ENCODE measurements around the gene TMEM80.
"Not testable (repeated sequence)": the region's sequence is repeated elsewhere in the genome, so short reads cannot be mapped to it uniquely, and the experiment has no call there.

Gene TMEM80

GRCh38 chr11:695538-696248 is at the start of gene TMEM80:
Gene TMEM80, plus strand, starts transcription at chr11:695816. Its CDS starts 12 bp downstream, at chr11:695828.
- DNase-seq (ENCODE audit: low read depth in 2 of 2) = peak; percentile 97 to 98

DNA sequence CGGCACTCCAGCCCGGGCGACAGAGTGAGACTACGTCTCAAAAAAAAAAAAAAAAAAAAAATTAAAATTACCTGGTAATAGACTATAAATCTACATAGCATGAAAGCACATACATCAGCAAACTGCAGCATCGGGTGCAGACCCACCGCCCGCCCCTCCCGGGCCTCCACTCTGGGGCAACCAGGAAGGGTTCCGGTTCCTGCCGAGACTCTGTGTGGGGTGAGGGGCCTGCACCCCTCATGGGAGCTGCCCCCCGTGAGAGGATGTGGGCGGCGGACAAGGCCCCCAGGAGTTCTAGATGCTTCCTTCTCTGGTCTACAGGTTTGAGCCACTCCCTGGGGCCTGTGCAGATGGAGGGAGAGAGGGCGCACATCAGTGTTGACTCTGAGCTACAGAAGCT is 49.4 kb upstream of the TMEM80 start:
- DNase-seq (ENCODE audit: low read depth in 2 of 2) = no peak

DNA sequence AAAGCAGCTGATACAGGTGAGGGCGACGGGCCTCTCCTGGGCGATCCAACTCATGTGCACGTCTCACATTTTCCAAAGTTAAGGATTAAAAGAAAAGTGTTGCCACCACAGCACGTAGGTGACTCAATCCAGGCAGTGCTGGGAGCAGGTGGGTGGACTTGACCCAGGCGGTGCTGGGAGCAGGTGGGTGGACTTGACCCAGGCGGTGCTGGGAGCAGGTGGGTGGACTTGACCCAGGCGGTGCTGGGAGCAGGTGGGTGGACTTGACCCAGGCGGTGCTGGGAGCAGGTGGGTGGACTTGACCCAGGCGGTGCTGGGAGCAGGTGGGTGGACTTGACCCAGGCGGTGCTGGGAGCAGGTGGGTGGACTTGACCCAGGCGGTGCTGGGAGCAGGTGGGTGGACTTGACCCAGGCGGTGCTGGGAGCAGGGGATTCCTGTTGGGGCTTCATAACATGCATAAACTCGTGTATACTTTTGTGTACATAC is 47.9 kb upstream of the TMEM80 start:
- DNase-seq (ENCODE audit: low read depth in 2 of 2) = not testable (repeated sequence)

DNA sequence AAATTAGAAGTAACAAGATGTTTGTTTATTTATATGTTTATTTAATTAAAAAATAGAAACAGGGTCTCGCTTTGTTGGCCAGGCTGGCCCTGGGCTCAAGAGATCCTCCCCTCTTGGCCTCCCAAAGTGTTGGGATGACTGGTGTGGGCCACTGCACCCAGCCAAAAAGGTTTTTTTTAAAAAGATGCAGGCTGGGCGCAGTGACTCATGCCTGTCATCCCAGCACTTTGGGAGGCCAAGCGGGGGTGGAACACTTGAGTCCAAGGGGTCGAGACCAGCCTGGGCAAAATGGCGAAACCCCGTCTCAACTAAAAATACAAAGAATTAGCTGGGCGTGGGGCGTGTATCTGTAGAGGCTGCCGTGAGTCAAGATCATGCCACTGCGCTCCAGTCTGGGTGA is 45.1 kb upstream of the TMEM80 start:
- no peak for DNase-seq (ENCODE audit: low read depth in 2 of 2)

DNA sequence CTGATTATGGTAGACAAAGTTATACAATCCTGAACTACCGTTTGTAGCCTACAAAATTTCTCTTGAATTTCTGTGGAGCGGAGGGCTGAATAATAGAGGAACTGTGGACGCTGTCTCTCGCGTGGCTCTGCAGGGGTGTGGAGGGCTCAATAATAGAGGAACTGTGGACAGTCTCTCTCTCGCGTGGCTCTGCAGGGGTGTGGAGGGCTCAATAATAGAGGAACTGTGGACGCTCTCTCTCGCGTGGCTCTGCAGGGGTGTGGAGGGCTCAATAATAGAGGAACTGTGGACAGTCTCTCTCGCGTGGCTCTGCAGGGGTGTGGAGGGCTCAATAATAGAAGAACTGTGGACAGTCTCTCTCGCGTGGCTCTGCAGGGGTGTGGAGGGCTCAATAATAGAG is 42.5 kb upstream of the TMEM80 start:
- not testable (repeated sequence) for DNase-seq (ENCODE audit: low read depth in 2 of 2)

GRCh38 chr11:653837-654236 is 41.8 kb upstream of the TMEM80 start:
- DNase-seq (ENCODE audit: low read depth in 2 of 2) = no peak

DNA sequence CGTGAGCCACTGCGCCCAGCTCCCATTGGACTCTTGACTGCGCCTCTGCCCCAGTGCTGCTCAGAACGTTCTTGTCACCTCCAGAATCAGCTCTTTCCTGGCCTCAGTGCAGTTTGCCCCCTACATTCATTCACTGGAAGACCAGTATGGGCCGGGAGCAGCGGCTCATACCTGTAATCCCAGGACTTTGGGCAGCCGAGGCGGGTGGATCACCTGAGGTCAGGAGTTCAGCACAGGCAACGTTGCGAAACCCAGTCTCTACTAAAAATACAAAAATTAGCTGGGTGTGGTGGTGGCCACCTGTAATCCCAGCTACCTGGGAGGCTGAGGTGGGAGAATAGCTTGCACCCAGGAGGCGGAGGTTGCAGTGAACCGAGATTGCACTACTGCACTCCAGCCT is 41.2 kb upstream of the TMEM80 start:
- DNase-seq (ENCODE audit: low read depth in 2 of 2) = not testable (repeated sequence)

DNA sequence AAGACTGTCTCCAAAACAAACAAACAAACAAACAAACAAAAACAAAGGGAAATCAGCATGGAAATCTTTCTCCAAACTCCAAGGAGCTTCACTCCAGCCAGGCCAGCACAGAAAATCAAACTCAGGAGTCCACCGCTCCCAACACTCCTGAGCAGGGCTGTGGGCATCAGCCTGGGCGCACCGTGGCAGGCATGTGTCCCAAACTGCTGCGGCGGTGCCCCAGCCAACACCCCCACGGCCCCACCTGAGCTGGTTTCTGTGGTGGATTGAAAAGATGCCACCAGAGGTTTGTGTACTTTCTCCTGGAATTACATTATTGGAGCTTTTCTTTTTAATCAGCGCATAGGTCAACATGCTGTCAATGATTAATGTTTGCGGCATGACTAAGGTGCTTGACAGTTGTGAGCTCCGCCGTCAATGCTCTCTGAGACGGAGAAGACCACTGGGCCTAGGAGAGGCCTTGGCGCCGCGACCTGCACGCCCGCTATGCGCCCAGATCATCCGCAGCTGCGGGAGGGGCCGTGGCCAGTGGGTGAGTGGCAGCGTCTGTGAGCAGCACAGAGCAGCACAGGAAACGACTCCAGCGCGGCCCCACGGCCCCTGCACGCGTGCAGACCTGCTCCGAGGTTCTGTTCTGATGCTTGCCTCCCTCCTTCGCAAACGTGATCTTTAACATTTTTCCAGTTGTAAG is 40.4 kb upstream of the TMEM80 start:
- no peak for DNase-seq (ENCODE audit: low read depth in 2 of 2)

DNA sequence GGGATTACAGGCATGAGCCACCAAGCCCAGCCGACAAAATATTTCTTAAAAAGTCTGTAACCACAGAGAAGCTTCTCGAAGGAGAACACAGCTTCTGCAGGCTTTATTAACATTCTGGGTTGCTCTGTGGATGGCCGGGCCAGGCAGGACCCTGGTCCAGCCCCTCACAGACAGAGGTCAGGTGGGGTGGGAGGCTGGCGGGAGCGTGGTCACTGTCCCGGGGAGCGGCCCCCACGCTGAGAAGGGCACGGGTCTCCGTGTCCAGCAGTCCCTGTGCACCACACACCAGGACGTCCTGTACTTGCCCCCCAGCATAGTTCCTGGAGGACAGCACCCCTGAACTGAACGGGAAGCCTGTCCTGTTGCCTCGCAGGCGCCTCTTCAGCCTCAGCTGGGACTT is 39.2 kb upstream of the TMEM80 start:
- DNase-seq (ENCODE audit: low read depth in 2 of 2) = no peak

GRCh38 chr11:656866-657265 is 38.8 kb upstream of the TMEM80 start:
- no peak for DNase-seq (ENCODE audit: low read depth in 2 of 2)

DNA sequence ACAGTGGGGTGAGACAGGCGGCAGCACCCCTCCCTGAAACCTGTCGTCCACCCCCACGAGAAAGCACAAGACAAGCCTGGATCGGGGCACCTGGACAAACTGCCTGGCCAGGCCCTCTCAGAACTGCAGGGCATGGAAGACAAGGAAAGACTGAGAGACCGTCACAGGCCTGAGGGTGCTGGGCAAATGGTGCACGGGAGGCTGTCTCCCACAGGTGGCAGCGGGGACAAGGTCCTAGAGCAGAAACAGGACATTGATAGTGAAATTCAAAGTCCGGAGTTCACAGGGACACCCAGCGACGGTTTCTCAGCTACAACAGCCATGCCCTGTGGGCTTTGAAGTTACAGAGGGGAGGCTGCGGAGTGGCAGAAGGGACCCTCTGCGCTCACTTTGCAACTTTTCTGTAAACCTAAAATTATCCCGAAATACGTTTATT is 37.9 kb upstream of the TMEM80 start:
- DNase-seq (ENCODE audit: low read depth in 2 of 2) = no peak

- no peak for DNase-seq (ENCODE audit: low read depth in 2 of 2)
Measured at GRCh38 chr11:659532-660085, 36.0 kb upstream of the TMEM80 start.

- DNase-seq (ENCODE audit: low read depth in 2 of 2) = no peak
Measured at GRCh38 chr11:660281-660680, 35.3 kb upstream of the TMEM80 start.

DNA sequence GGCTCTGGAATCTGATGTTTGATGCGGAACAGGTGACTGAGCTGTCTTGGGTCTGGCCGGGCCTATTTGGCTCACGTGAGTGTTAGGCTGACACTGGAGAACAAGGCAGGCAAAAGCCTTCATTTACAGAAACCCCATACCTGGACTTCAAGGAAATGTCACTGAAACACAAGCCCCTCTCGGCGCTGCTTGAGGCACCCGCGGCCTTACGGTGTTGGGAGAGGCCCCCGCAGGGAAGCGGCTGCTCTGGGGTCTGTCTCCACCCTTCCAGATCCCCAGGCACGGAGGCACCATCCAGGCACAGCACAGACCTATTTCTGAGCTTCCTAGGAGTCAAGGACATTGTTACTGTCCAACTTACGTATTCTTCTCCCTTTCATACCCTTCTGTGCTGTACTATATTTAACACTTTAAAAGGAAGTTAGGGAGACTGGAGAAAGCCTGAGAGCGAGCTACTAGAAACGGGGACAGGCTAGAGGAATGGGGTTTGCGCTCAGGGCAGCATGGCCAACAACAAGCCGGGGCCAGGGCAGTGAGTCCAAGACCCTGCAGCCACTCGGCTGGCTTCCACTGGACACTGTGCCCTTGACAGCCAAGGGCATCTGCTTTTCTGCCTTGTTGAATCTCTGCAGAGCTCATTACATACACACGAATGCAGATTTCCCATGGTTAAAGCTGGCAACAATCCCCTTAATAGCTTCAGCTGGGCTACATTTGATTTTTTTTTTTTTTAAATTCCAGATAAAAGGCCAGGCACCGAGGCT is 34.8 kb upstream of the TMEM80 start:
- DNase-seq (ENCODE audit: low read depth in 2 of 2) = no peak

GRCh38 chr11:662689-663274 is 32.8 kb upstream of the TMEM80 start:
- DNase-seq (ENCODE audit: low read depth in 2 of 2) = peak; percentile 27 to 34

DNA sequence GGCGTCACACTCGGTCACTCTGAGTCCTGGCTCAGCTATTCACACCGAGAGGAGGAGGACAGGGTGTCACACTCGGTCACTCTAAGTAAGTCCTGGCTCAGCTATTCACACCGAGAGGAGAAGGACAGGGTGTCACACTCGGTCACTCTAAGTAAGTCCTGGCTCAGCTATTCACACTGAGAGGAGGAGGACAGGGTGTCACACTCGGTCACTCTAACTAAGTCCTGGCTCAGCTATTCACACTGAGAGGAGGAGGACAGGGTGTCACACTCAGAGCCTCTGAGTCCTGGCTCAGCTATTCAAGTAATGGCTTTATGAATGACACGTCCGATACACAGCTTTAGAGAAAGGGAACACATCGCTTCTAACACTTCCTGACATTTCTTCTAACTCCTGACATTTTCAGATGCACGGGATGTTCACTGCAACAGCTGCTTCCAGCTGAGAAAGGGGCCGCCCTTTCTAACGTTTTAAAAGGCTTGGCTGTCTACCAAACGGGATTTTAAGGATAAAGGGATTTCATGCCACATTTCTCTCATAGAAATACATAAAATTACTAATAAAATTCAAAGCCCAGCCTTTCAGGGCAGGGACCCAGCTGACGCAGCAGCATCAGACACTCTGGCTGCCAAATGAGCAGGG is 30.4 kb upstream of the TMEM80 start:
- no peak for DNase-seq (ENCODE audit: low read depth in 2 of 2)

DNA sequence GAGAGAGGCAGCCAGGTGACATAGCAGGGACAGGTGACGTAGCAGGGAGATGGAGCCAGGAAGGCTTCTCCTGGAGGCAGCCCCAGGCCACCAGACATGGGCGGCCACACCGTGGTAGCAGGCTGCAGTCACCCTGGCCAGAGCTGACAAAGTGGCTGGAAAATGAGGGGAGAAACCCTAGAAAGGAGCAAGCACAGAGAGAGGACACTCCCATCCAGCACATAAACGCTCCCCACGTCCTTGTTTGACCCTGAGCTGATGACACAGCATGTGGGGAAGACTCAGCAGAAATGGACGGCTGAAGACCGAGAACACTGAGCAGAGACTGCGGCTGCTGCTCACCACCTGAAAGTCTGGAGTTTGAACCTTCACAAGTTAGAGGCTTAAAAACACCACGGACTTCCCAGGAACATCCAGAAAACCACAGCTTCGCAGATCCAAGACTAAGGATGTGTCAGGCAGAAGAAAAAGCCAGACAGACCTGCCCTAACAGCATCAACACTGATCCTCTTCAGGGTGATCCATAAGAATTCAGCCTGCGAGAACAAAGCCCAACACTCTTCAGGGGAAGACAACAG is 29.8 kb upstream of the TMEM80 start:
- no peak for DNase-seq (ENCODE audit: low read depth in 2 of 2)

GRCh38 chr11:673866-674265 is 21.8 kb upstream of the TMEM80 start:
- no peak for DNase-seq (ENCODE audit: low read depth in 2 of 2)

GRCh38 chr11:674406-674805 is 21.2 kb upstream of the TMEM80 start:
- DNase-seq (ENCODE audit: low read depth in 2 of 2) = no peak

- no peak for DNase-seq (ENCODE audit: low read depth in 2 of 2)
Measured at GRCh38 chr11:678297-678696, 17.3 kb upstream of the TMEM80 start.

All from stimulated activated CD4-positive, alpha-beta T cell treated with anti-CD3 and anti-CD28 coated beads, Interleukin-4, amount 100 ng/mL, for 48 hours (primary cell).